Subcutaneous adipose tissue (tissue), 4 donors: Measurements from ENCODE around the gene CD19. TPM values are rescaled to one million over a fixed set of nuclear protein-coding genes. Genes with fewer than 3 reads are reported as not detected.

Experiments used
- total RNA-seq, 4 donors: library from RNA; depleted of rRNA; stranded (reverse); fragments of >200 nt; gene quantifications; one replicate each; pipeline ENCODE4 v1.1.0, GENCODE V29; 2016
- TF ChIP-seq, protein P1 (sequence below): fragments of 450-650 bp; IDR thresholded peaks from one replicate; pipeline ENCODE4 v1.5.1; 2016; ENCODE audit warnings: low read depth, mild to moderate bottlenecking, control low read depth, antibody characterized with exemption, moderate library complexity

The CD19 gene
- total RNA-seq, 4 donors from 2014 or later: 0.68 TPM; not detected in 3

DNA sequence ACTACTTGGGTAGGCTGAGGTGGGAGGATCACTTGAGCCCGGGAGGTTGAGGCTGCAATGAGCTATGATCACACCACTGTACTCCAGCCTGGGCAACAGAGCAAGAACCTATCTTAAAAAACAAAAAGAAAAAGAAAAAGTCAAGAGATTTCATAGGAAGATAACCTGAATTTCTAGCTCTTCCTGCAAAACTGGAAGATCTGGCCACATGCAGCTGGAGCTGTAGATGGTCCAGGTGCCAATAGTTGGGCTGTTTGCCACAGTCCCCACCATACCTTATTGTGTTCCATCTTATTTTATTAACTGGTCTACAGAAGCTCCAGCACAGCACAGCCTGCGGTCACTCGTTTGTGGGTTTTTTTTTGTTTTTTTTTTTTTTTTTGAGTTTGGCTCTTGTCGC is 38.5 kb upstream of the CD19 start:
- TF ChIP-seq, protein P1, sequence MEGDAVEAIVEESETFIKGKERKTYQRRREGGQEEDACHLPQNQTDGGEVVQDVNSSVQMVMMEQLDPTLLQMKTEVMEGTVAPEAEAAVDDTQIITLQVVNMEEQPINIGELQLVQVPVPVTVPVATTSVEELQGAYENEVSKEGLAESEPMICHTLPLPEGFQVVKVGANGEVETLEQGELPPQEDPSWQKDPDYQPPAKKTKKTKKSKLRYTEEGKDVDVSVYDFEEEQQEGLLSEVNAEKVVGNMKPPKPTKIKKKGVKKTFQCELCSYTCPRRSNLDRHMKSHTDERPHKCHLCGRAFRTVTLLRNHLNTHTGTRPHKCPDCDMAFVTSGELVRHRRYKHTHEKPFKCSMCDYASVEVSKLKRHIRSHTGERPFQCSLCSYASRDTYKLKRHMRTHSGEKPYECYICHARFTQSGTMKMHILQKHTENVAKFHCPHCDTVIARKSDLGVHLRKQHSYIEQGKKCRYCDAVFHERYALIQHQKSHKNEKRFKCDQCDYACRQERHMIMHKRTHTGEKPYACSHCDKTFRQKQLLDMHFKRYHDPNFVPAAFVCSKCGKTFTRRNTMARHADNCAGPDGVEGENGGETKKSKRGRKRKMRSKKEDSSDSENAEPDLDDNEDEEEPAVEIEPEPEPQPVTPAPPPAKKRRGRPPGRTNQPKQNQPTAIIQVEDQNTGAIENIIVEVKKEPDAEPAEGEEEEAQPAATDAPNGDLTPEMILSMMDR: no peak

DNA sequence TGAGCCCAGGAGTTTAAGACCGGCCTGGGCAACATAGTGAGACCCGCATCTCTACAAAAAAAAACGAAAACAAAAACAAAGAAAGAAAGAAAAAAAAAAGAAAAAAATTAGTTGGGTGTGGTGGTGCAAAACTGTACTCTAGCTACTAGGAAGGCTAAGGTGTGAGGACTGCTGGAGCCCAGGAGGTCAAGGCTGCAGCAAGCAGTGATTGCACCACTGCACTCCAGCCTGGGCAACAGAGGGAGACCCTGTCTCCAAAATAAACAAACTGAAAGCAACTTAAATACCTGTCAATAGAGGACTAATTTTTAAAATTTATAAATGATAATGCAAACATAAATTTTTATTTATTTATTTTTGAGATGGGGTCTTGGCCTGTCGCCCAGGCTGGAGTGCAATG is 36.2 kb upstream of the CD19 start:
- TF ChIP-seq, protein P1: no peak

GRCh38 chr16:28897826-28898225 is 33.9 kb upstream of the CD19 start:
- TF ChIP-seq, protein P1: no peak

GRCh38 chr16:28898266-28898665 is 33.5 kb upstream of the CD19 start:
- TF ChIP-seq, protein P1: no peak

GRCh38 chr16:28898942-28899341 is 32.8 kb upstream of the CD19 start:
- TF ChIP-seq, protein P1: no peak

- TF ChIP-seq, protein P1: no peak
Measured at GRCh38 chr16:28899882-28900590, 31.7 kb upstream of the CD19 start.

DNA sequence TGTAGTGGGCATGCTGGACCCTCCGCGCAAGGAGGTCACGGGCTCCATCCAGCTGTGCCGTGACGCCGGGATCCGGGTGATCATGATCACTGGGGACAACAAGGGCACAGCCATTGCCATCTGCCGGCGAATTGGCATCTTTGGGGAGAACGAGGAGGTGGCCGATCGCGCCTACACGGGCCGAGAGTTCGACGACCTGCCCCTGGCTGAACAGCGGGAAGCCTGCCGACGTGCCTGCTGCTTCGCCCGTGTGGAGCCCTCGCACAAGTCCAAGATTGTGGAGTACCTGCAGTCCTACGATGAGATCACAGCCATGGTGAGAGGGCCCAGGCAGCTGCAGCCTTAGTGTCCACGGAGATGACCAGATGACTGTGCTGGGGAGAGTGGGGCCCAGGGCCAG is 31.2 kb upstream of the CD19 start:
- TF ChIP-seq, protein P1: no peak
